ENCODE data around the gene THEMIS. TPM values are rescaled to one million over a fixed set of nuclear protein-coding genes. Genes with fewer than 3 reads are reported as not detected.

Gene THEMIS
- total RNA-seq, 3 donors from 2014 or later: 0.96 to 2.6 (median 1.3) TPM

DNA sequence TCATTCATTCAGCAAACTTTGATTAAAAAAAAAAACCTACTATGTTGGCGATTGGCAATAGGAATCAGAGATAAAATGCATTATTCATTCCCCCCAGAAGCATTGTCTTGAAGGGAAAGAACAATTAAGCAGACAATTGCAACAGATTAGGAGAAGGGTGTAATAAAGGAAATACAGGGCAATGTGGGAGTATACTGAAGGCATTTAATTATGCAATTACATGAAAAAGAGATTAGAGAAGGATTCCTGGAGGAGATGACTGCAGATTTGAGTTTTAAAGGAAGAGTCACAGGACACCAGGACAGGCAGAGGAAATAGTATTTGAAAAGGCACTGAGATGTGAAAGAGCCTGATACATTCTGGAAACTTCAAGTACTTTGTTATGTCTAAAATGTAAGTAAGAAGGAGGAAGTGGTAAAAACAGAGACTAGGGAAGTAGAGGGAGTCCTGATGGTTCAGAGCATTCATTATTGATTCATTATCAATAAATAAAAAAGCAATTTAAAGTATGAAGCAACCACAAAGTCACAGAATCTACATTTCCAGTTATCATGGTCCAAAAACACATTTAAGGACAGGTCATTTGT lies 43.7 kb downstream of the THEMIS start:
- no peak for TF ChIP-seq POLR2A (IDR thresholded peaks at IDR 0.05)
- TF ChIP-seq POLR2AphosphoS5 (IDR thresholded peaks at IDR 0.05): no peak
- no peak for TF ChIP-seq CTCF (IDR thresholded peaks at IDR 0.05)
- Histone ChIP-seq H3K36me3 (no peaks in the 10 kb centered on the region), H3K9me3 (no peaks in the 10 kb centered on the region), H3K4me1 (no peaks in the 10 kb centered on the region), H3K27me3 (no peaks in the 10 kb centered on the region), H3K27ac (no peak overlapping the region), H3K4me3 (no peak overlapping the region)
- no peak for DNase-seq (ENCODE audit: low spot score in 2 of 2)
- intact Hi-C loops (cut with DNase I; ENCODE audit: low total_unique reads): no loop called here

DNA sequence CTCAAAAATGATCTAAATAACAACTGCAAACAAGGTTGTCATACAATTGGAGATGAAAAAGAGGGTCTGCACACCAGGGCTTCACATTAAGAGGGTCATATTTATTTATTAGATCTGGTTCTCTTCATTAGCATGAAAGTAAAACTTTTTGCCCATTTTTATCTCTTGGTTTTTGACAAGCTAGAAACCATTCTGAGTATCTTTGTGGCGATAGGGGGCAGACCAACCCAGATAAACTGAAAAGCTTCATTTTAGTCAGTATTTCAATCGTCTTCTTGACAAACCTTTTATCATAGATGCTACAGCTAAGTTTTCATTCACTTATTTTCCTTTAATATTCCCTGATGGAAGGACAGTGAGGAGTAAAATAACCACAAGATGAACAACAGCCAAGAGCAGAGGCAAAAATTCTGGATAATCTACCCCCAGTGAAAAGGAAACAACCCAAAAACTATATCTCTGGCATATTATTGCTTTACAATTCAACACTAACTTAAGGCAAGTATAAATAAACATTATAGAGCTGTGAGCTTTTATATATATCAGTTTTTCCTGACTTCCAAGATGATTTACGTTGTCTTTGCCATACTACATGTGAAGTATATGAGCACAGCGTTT lies 45.2 kb downstream of the THEMIS start:
- no peaks in the 10 kb centered on the region for H3K4me1 ChIP-seq
- intact Hi-C loops (cut with DNase I; ENCODE audit: low total_unique reads): no loop called here
- no peak for DNase-seq (ENCODE audit: low spot score in 2 of 2)
- no peak overlapping the region for H3K4me3 ChIP-seq
- H3K9me3 ChIP-seq: no peaks in the 10 kb centered on the region
- H3K27ac ChIP-seq: no peak overlapping the region
- no peaks in the 10 kb centered on the region for H3K36me3 ChIP-seq
- H3K27me3 ChIP-seq: no peaks in the 10 kb centered on the region
- TF ChIP-seq CTCF (IDR thresholded peaks at IDR 0.05) (peak in 1 of 3 donors; percentile 22), POLR2A (IDR thresholded peaks at IDR 0.05) (no peak)

GRCh38 chr6:127854009-127854408 lies 46.8 kb downstream of the THEMIS start:
- DNase-seq (ENCODE audit: low spot score in 2 of 2): no peak
- no peak for TF ChIP-seq POLR2A (IDR thresholded peaks at IDR 0.05)
- no peak for TF ChIP-seq CTCF (IDR thresholded peaks at IDR 0.05)
- TF ChIP-seq POLR2AphosphoS5 (IDR thresholded peaks at IDR 0.05): no peak
- no peak overlapping the region for H3K4me3 ChIP-seq

DNA sequence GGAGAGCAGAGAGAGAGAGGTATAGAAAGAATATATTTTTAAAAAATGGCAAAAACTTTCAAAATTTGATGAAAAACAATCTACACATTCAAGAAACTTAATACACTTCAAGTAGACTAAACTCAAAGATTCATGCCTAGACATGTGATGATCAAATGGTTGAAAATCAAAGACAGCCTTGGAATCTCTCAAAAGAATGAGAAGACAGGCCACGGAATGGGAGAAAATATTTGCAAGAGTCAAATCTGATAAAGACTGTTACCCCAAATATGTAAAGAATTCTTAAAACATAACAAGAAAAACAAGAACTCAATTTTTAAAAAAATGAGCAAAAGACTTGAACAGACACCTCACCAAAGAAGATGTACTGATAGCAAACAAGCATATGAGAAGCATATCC lies 49.7 kb downstream of the THEMIS start:
- Histone ChIP-seq H3K4me1 (no peaks in the 10 kb centered on the region), H3K27ac (no peak overlapping the region), H3K36me3 (no peaks in the 10 kb centered on the region), H3K9me3 (no peaks in the 10 kb centered on the region), H3K27me3 (no peaks in the 10 kb centered on the region), H3K4me3 (no peak overlapping the region)
- no peak for DNase-seq (ENCODE audit: low spot score in 2 of 2)
- TF ChIP-seq CTCF (IDR thresholded peaks at IDR 0.05): no peak
- TF ChIP-seq POLR2AphosphoS5 (IDR thresholded peaks at IDR 0.05): no peak
- TF ChIP-seq POLR2A (IDR thresholded peaks at IDR 0.05): no peak
- intact Hi-C loops (cut with DNase I; ENCODE audit: low total_unique reads): loop anchor here (5.0 kb wide), 1 partner anchor 301 kb away; no protein-coding TSS in a partner anchor

More at GRCh38 chr6:127854009-127854408, 46.8 kb downstream of the THEMIS start:
- no peaks in the 10 kb centered on the region for H3K9me3 ChIP-seq
- no peak overlapping the region for H3K27ac ChIP-seq
- H3K36me3 ChIP-seq: no peaks in the 10 kb centered on the region
- no peaks in the 10 kb centered on the region for H3K4me1 ChIP-seq
- intact Hi-C loops (cut with DNase I; ENCODE audit: low total_unique reads): loop anchor here (5.0 kb wide), 1 partner anchor 298 kb away; no protein-coding TSS in a partner anchor
- H3K27me3 ChIP-seq: no peaks in the 10 kb centered on the region

DNA sequence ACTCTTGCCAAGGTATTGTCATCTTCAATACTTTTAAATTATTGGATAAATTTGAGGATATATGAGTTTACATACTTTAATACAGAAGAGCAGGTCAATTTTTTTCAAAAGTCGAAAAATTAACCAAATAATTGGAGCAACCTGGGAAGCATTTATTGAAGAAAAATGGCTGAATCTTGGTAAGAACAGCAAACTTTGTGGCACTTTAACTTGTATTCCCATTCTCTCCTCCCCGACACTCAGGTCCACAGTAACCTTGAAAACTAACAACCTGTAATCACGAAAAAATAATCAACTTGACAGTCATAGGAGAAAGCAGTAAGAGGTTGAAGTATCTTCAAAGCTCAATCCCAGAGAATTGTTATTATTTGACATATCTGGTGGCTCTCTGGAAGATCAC lies 55.6 kb downstream of the THEMIS start:
- DNase-seq (ENCODE audit: low spot score in 2 of 2): no peak
- no peak for TF ChIP-seq CTCF (IDR thresholded peaks at IDR 0.05)
- no peak for TF ChIP-seq POLR2A (IDR thresholded peaks at IDR 0.05)
- no peak for TF ChIP-seq POLR2AphosphoS5 (IDR thresholded peaks at IDR 0.05)
- no peaks in the 10 kb centered on the region for H3K27me3 ChIP-seq

More for the DNA sequence above, 55.6 kb downstream of the THEMIS start:
- intact Hi-C loops (cut with DNase I; ENCODE audit: low total_unique reads): no loop called here
- H3K9me3 ChIP-seq: no peaks in the 10 kb centered on the region
- H3K4me3 ChIP-seq: no peak overlapping the region
- no peaks in the 10 kb centered on the region for H3K4me1 ChIP-seq
- no peak overlapping the region for H3K27ac ChIP-seq
- H3K36me3 ChIP-seq: no peaks in the 10 kb centered on the region
